OCI-LY7 (cell line): Measurements from ENCODE around the gene PFKFB2.

Source experiments
- CTCF ChIP-seq: fragments of 200-600 bp; sonication (generic); conservative IDR thresholded peaks from 2 replicates; pipeline ENCODE4 v1.5.1; 2014; ENCODE audit warnings: mild to moderate bottlenecking, antibody characterized with exemption, low read length, moderate library complexity, mixed read lengths
- EZH2phosphoT487 ChIP-seq: fragments of 200-600 bp; sonication (generic); IDR thresholded peaks from 2 replicates; pipeline ENCODE4 v1.6.1; 2018; ENCODE audit warnings: low read depth, borderline replicate concordance, mild to moderate bottlenecking, mixed run types, antibody characterized with exemption, low read length, moderate library complexity, mixed read lengths

GRCh38 chr1:207049054-207049453, 4.0 kb upstream of the PFKFB2 start:
- TF ChIP-seq CTCF (no peak), EZH2phosphoT487 (no peak)
